HEK293 (cell line): Measurements from ENCODE around the gene RAET1G.

Source experiments
- CTCF ChIA-PET: fragments of 350-600 bp; formaldehyde crosslinking; extraction: SDS; loops from one replicate; lab custom pipeline; 2021; ENCODE audit warnings: antibody characterized with exemption; lab: Yijun Ruan, JAX
- POLR2A ChIA-PET: fragments of 300-600 bp; formaldehyde crosslinking; extraction: SDS; loops from one replicate; lab custom pipeline; 2020; ENCODE audit warnings: antibody characterized with exemption, inconsistent platforms; lab: Yijun Ruan, JAX
- H3K27ac ChIP-seq: fragments of 200-500 bp; sonication (Bioruptor generic); 2 replicates; pipeline ENCODE4 v1.5.1; 2014; ENCODE audit warnings: low read depth, low read length, control low read depth, inconsistent platforms; ENCODE audit errors: extremely low read depth
- H3K36me3 ChIP-seq, 2 experiments: fragments of 200-500 bp in 1 of 2; sonication (Bioruptor generic) in 1 of 2; 1 replicate in 1 of 2; 2 replicates in 1 of 2; pipeline ENCODE4 v1.5.1; 2014 to 2017; ENCODE audit warnings: inconsistent platforms in 2 of 2, low read length in 2 of 2; ENCODE audit not compliant: control insufficient read depth in 2 of 2, insufficient read depth in 1 of 2
- H3K4me1 ChIP-seq: fragments of 200-500 bp; sonication (Bioruptor generic); 2 replicates; pipeline ENCODE4 v1.5.1; 2014; ENCODE audit warnings: mild to moderate bottlenecking, low read length, inconsistent platforms; ENCODE audit not compliant: control insufficient read depth, insufficient read depth
- H3K4me3 ChIP-seq: 2 replicates; pipeline ENCODE4 v1.5.1; 2011; ENCODE audit warnings: low read depth, mild to moderate bottlenecking, control low read depth, low read length, moderate library complexity
- H3K9me3 ChIP-seq: fragments of 200-500 bp; sonication (Bioruptor generic); 2 replicates; pipeline ENCODE4 v1.5.1; 2014; ENCODE audit warnings: low read depth, low read length, inconsistent platforms; ENCODE audit not compliant: control insufficient read depth, insufficient read depth
- ELK4 ChIP-seq: IDR thresholded peaks from 2 replicates; pipeline ENCODE4 v1.6.1; 2011; ENCODE audit warnings: mild to moderate bottlenecking, low read depth, low read length, borderline replicate concordance
- HIC1 ChIP-seq: fragments of 450-650 bp; formaldehyde crosslinking; IDR thresholded peaks from 2 replicates; pipeline ENCODE4 v1.5.1; 2016; ENCODE audit warnings: missing biosample characterization, missing genetic modification characterization
- SP2 ChIP-seq: fragments of 450-650 bp; formaldehyde crosslinking; IDR thresholded peaks from 2 replicates; pipeline ENCODE4 v1.5.1; 2016; ENCODE audit warnings: missing biosample characterization, missing genetic modification characterization
- ZBTB10 ChIP-seq: fragments of 450-650 bp; formaldehyde crosslinking; IDR thresholded peaks from 2 replicates; pipeline ENCODE4 v1.5.1; 2016; ENCODE audit warnings: missing biosample characterization, missing genetic modification characterization
- ZBTB7A ChIP-seq: fragments of 450-650 bp; formaldehyde crosslinking; IDR thresholded peaks from 2 replicates; pipeline ENCODE4 v1.5.1; 2016; ENCODE audit warnings: low read depth, missing biosample characterization, missing genetic modification characterization
- ZFP3 ChIP-seq: fragments of 450-650 bp; formaldehyde crosslinking; IDR thresholded peaks from 2 replicates; pipeline ENCODE4 v1.5.1; 2016; ENCODE audit warnings: low read depth, missing biosample characterization, missing genetic modification characterization
- ZNF473 ChIP-seq: fragments of 450-650 bp; formaldehyde crosslinking; IDR thresholded peaks from 2 replicates; pipeline ENCODE4 v1.5.1; 2017; ENCODE audit warnings: missing biosample characterization, missing genetic modification characterization
- ZNF48 ChIP-seq: fragments of 450-650 bp; formaldehyde crosslinking; IDR thresholded peaks from 2 replicates; pipeline ENCODE4 v1.5.1; 2016; ENCODE audit warnings: missing biosample characterization, missing genetic modification characterization
- ZNF510 ChIP-seq: fragments of 450-650 bp; formaldehyde crosslinking; IDR thresholded peaks from 2 replicates; pipeline ENCODE4 v1.5.1; 2018; ENCODE audit warnings: mild to moderate bottlenecking, missing genetic modification characterization, missing biosample characterization; ENCODE audit not compliant: insufficient replicate concordance
- ZNF548 ChIP-seq: fragments of 450-650 bp; formaldehyde crosslinking; IDR thresholded peaks from 2 replicates; pipeline ENCODE4 v1.5.1; 2016; ENCODE audit warnings: missing biosample characterization, missing genetic modification characterization
- ZNF549 ChIP-seq: fragments of 450-650 bp; IDR thresholded peaks from 2 replicates; pipeline ENCODE4 v1.5.1; 2018; ENCODE audit warnings: missing biosample characterization, missing genetic modification characterization, mild to moderate bottlenecking, inconsistent platforms, moderate library complexity
- ZNF561 ChIP-seq: fragments of 450-650 bp; IDR thresholded peaks from 2 replicates; pipeline ENCODE4 v1.5.1; 2018; ENCODE audit warnings: missing biosample characterization, missing genetic modification characterization, borderline replicate concordance
- ZNF571 ChIP-seq: fragments of 450-650 bp; formaldehyde crosslinking; IDR thresholded peaks from 2 replicates; pipeline ENCODE4 v1.5.0; 2017; ENCODE audit warnings: missing biosample characterization, missing genetic modification characterization
- ZNF768 ChIP-seq: fragments of 450-650 bp; formaldehyde crosslinking; IDR thresholded peaks from 2 replicates; pipeline ENCODE4 v1.5.1; 2018; ENCODE audit warnings: missing biosample characterization, mild to moderate bottlenecking, missing genetic modification characterization
- ZSCAN30 ChIP-seq: fragments of 450-650 bp; IDR thresholded peaks from 2 replicates; pipeline ENCODE4 v1.5.1; 2018; ENCODE audit warnings: missing biosample characterization, mild to moderate bottlenecking, missing genetic modification characterization, moderate library complexity
- TF ChIP-seq, protein P1 (sequence below): fragments of 450-650 bp; formaldehyde crosslinking; IDR thresholded peaks from 2 replicates; pipeline ENCODE4 v1.5.1; 2016; ENCODE audit warnings: missing biosample characterization, missing genetic modification characterization
- TF ChIP-seq, protein P2 (sequence below): fragments of 450-650 bp; formaldehyde crosslinking; IDR thresholded peaks from 2 replicates; pipeline ENCODE4; 2016; ENCODE audit warnings: missing biosample characterization, missing genetic modification characterization
- TF ChIP-seq, protein P3 (sequence below): fragments of 450-650 bp; formaldehyde crosslinking; IDR thresholded peaks from 2 replicates; pipeline ENCODE4 v1.5.1; 2017; ENCODE audit warnings: missing biosample characterization, missing genetic modification characterization
- TF ChIP-seq, protein P4 (sequence below): fragments of 450-650 bp; formaldehyde crosslinking; IDR thresholded peaks from 2 replicates; pipeline ENCODE4 v1.5.1; 2016; ENCODE audit warnings: missing biosample characterization, missing genetic modification characterization

Gene RAET1G

DNA sequence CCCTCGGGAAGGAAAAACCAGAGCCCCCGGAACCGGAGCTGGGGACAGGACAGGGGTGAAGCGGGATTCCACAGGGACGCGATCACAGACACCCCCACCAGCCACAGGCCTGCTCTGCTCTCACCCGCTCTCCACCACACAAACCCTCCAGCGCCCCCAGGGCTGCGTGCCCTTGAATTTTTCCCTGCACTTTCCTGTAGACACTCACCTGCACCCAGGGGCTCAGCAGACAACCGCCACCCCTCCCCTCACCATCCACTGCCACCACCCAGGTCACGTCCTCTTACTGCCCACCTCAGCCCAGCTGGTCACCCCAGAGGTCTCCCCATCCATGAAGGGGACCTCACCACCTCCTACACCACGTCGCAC lies 19.5 kb upstream of the RAET1G start:
- peak overlapping the region; percentile 69 for H3K4me3 ChIP-seq

GRCh38 chr6:149941583-149942460 lies 18.9 kb upstream of the RAET1G start, which contains the start of gene ULBP2:
Gene ULBP2, plus strand, starts transcription at chr6:149942014. Its CDS starts 59 bp downstream, at chr6:149942073.
- H3K27ac ChIP-seq: peak within 1 kb of the TSS; percentile 60; the same call in 1 of the 2 replicates
- peaks cover 0 to 6% of the 10 kb centered on the region in 2 experiments; a peak in 1 of 3 replicates for H3K36me3 ChIP-seq
- H3K4me3 ChIP-seq: peak within 1 kb of the TSS; percentile 69
- ChIA-PET CTCF (interaction anchor here (1.9 kb wide), 1 partner anchor 75 kb away, joined by 8 read pairs; no protein-coding TSS in a partner anchor), POLR2A (interaction anchor here (1.3 kb wide), 1 partner anchor 22 kb away, joined by 4 read pairs; the partner anchor contains the start of gene ULBP1)
- H3K4me1 ChIP-seq: no peaks in the 10 kb centered on the region
- no peaks in the 10 kb centered on the region for H3K9me3 ChIP-seq
- TF ChIP-seq ELK4: no peak
- no peak for TF ChIP-seq ZNF548
- no peak for TF ChIP-seq ZNF48 (tag by site-specific recombination)
- TF ChIP-seq ZBTB10 (tag by site-specific recombination): peak; percentile 68; the same call in 1 of the 2 replicates
- 0 out of 2 replicates have a peak, but pooled peaks have one; percentile 35 for TF ChIP-seq ZNF561
- no peak for TF ChIP-seq ZFP3 (tag by site-specific recombination)
- TF ChIP-seq, protein P1, sequence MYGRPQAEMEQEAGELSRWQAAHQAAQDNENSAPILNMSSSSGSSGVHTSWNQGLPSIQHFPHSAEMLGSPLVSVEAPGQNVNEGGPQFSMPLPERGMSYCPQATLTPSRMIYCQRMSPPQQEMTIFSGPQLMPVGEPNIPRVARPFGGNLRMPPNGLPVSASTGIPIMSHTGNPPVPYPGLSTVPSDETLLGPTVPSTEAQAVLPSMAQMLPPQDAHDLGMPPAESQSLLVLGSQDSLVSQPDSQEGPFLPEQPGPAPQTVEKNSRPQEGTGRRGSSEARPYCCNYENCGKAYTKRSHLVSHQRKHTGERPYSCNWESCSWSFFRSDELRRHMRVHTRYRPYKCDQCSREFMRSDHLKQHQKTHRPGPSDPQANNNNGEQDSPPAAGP: peak; percentile 47
- TF ChIP-seq, protein P2, sequence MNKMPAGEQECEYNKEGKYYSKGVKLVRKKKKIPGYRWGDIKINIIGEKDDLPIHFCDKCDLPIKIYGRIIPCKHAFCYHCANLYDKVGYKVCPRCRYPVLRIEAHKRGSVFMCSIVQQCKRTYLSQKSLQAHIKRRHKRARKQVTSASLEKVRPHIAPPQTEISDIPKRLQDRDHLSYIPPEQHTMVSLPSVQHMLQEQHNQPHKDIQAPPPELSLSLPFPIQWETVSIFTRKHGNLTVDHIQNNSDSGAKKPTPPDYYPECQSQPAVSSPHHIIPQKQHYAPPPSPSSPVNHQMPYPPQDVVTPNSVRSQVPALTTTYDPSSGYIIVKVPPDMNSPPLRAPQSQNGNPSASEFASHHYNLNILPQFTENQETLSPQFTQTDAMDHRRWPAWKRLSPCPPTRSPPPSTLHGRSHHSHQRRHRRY: no peak
- 0 out of 2 replicates have a peak, but pooled peaks have one; percentile 8 for TF ChIP-seq ZSCAN30 (tag by site-specific recombination)
- peak; percentile 95 for TF ChIP-seq SP2 (tag by site-specific recombination)
- TF ChIP-seq, protein P3, sequence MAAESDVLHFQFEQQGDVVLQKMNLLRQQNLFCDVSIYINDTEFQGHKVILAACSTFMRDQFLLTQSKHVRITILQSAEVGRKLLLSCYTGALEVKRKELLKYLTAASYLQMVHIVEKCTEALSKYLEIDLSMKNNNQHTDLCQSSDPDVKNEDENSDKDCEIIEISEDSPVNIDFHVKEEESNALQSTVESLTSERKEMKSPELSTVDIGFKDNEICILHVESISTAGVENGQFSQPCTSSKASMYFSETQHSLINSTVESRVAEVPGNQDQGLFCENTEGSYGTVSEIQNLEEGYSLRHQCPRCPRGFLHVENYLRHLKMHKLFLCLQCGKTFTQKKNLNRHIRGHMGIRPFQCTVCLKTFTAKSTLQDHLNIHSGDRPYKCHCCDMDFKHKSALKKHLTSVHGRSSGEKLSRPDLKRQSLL (tag by site-specific recombination): no peak
- no peak for TF ChIP-seq ZNF571 (tag by site-specific recombination)
- TF ChIP-seq ZNF768 (tag by site-specific recombination): no peak
- TF ChIP-seq ZNF549 (tag by site-specific recombination): no peak
- no peak for TF ChIP-seq ZBTB7A (tag by site-specific recombination)

More for the DNA sequence above, 19.5 kb upstream of the RAET1G start:
- peak; percentile 54; the same call in 1 of the 2 replicates for TF ChIP-seq HIC1 (tag by site-specific recombination)
- TF ChIP-seq, protein P4, sequence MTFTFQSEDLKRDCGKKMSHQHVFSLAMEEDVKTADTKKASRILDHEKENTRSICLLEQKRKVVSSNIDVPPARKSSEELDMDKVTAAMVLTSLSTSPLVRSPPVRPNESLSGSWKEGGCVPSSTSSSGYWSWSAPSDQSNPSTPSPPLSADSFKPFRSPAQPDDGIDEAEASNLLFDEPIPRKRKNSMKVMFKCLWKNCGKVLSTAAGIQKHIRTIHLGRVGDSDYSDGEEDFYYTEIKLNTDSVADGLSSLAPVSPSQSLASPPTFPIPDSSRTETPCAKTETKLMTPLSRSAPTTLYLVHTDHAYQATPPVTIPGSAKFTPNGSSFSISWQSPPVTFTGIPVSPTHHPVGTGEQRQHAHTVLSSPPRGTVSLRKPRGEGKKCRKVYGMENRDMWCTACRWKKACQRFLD (tag by site-specific recombination): no peak
- no peak for TF ChIP-seq ZNF473 (tag by site-specific recombination)
- no peak for TF ChIP-seq ZNF510 (tag by site-specific recombination)
- TF ChIP-seq ZNF561: no peak
- Histone ChIP-seq H3K27ac (no peak overlapping the region; the same call in 1 of the 2 replicates), H3K36me3 (peaks cover 0 to 7% of the 10 kb centered on the region in 2 experiments; a peak in 1 of 3 replicates), H3K4me1 (no peaks in the 10 kb centered on the region), H3K9me3 (no peaks in the 10 kb centered on the region)
- ChIA-PET POLR2A (no interaction called here), CTCF (no interaction called here)
